Measurements from ENCODE around the gene NDUFB10. TPM values are rescaled to one million over a fixed set of nuclear protein-coding genes. Genes with fewer than 3 reads are reported as not detected.

NDUFB10 gene
- total RNA-seq, 1 experiment from 2014 or later: 287 TPM

- intact Hi-C loops (cut with micrococcal nuclease; ENCODE audit: unreplicated experiment): no loop called here
- TF ChIP-seq POLR2AphosphoS5 (IDR thresholded peaks at IDR 0.05; ENCODE audit: low read depth, low read length) (no peak), TCF7L2 (IDR thresholded peaks at IDR 0.05; ENCODE audit: low read depth, low read length) (no peak), REST (IDR thresholded peaks at IDR 0.05; ENCODE audit: insufficient read depth in 1 of 2, low read depth in 2 of 2, low read length in 1 of 2) (no peak), SIN3A (IDR thresholded peaks at IDR 0.05; ENCODE audit: borderline replicate concordance, insufficient read depth, low read depth, low read length) (no peak), CTCF (IDR thresholded peaks at IDR 0.05) (no peak)
- POLR2A ChIA-PET: no interaction called here
- no peak overlapping the region for H3K27ac ChIP-seq (ENCODE audit: low read length)
- DNase-seq (ENCODE audit: low read depth, low spot score): no peak
- H3K9me3 ChIP-seq (ENCODE audit: control insufficient read depth, insufficient read depth, low read depth, low read length): no peaks in the 10 kb centered on the region
- BruUV-seq (replicated peaks): no TSS peak
- in situ Hi-C loops (cut with HindIII; ENCODE audit: low pct_unique_long_range_greater_than_20kb, low sequenced_read_pairs): no loop called here
- no peak for ATAC-seq
- CTCF ChIA-PET: no interaction called here
- no peaks in the 10 kb centered on the region for H3K27me3 ChIP-seq (ENCODE audit: control insufficient read depth, insufficient read depth, low read length)
- H3K4me1 ChIP-seq (ENCODE audit: control insufficient read depth, insufficient read depth, low read length): peaks cover 39% of the 10 kb centered on the region
- H3K36me3 ChIP-seq (ENCODE audit: control insufficient read depth, insufficient read depth, low read length): peaks cover 7% of the 10 kb centered on the region; the same call in 1 of the 2 replicates
- H3K4me3 ChIP-seq (ENCODE audit: low read depth in 2 of 2, low read length in 2 of 2): peak overlapping the region in 1 of 2 experiments; percentile 11; a peak in 1 of 4 replicates
Measured at GRCh38 chr16:1980030-1980769, 20.9 kb downstream of the NDUFB10 start.

GRCh38 chr16:1980770-1981087, 21.4 kb downstream of the NDUFB10 start:
- no peaks in the 10 kb centered on the region for H3K27me3 ChIP-seq (ENCODE audit: control insufficient read depth, insufficient read depth, low read length)
- ATAC-seq (no peak), DNase-seq (ENCODE audit: low read depth, low spot score) (no peak)
- no peak overlapping the region for H3K27ac ChIP-seq (ENCODE audit: low read length)
- H3K9me3 ChIP-seq (ENCODE audit: control insufficient read depth, insufficient read depth, low read depth, low read length): no peaks in the 10 kb centered on the region
- no peak overlapping the region for H3K4me3 ChIP-seq (ENCODE audit: low read depth in 2 of 2, low read length in 2 of 2)
- no TSS peak for BruUV-seq (replicated peaks)
- H3K36me3 ChIP-seq (ENCODE audit: control insufficient read depth, insufficient read depth, low read length): peaks cover 9% of the 10 kb centered on the region; the same call in 1 of the 2 replicates
- no peak for TF ChIP-seq CTCF (IDR thresholded peaks at IDR 0.05)
- no peak for TF ChIP-seq SIN3A (IDR thresholded peaks at IDR 0.05; ENCODE audit: borderline replicate concordance, insufficient read depth, low read depth, low read length)
- no peak for TF ChIP-seq REST (IDR thresholded peaks at IDR 0.05; ENCODE audit: insufficient read depth in 1 of 2, low read depth in 2 of 2, low read length in 1 of 2)
- no peak for TF ChIP-seq TCF7L2 (IDR thresholded peaks at IDR 0.05; ENCODE audit: low read depth, low read length)
- TF ChIP-seq POLR2AphosphoS5 (IDR thresholded peaks at IDR 0.05; ENCODE audit: low read depth, low read length): no peak
- ChIA-PET CTCF (no interaction called here), POLR2A (no interaction called here)
- intact Hi-C loops (cut with micrococcal nuclease; ENCODE audit: unreplicated experiment) (no loop called here), in situ Hi-C loops (cut with HindIII; ENCODE audit: low pct_unique_long_range_greater_than_20kb, low sequenced_read_pairs) (no loop called here)
- H3K4me1 ChIP-seq (ENCODE audit: control insufficient read depth, insufficient read depth, low read length): peaks cover 45% of the 10 kb centered on the region
